ENCODE data around the gene MFSD2A.
"Not testable (repeated sequence)": the region's sequence is repeated elsewhere in the genome, so short reads cannot be mapped to it uniquely, and the experiment has no call there.

The MFSD2A gene

DNA sequence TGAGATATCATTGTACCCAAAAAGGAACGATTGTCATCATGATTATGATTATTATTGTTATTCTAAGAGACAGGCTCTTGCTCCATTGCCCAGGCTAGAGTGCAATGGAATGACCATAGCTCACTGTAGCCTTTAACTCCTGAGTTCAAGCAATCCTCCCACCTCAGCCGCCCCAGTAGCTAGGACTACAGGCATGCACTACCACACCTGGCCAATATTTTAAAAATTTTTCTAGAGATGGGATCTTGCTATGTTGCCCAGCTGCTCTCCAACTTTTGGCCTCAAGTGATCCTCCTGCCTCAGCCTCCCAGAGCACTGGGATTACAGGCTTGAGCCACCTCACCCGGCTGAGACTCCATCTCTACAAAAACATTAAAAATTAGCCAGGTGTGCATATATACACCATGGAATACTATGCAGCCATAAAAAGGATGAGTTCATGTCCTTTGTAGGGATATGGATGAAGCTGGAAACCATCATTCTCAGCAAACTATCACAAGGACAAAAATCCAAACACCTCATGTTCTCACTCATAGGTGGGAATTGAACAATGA lies 52.6 kb downstream of the MFSD2A start:
- not testable (repeated sequence) for DNase-seq

GRCh38 chr1:40011198-40011597 lies 56.3 kb downstream of the MFSD2A start:
- no peak for DNase-seq

DNA sequence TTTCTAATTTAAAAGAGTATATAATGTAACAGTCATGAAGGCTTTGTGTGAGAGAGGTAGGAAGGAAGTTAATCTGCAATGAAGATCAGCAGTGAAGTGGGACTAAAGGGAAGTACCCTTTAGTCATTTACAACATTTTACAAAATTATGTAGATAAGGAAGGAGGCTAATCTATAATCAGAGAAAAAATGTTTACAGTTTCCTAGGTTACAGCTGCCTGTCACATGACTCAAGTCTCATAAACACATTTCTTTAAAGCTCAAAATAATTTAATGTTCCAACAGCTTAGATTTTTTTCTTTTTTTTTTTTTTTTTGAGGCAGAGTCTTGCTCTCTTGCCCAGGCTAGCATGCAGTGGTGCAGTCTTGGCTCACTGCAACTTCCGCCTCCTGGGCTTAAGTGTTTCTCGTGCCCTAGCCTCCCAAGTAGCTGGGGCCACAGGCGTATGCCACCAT lies 59.3 kb downstream of the MFSD2A start:
- DNase-seq = no peak

- DNase-seq = no peak
Measured at GRCh38 chr1:40014812-40015594, 60.1 kb downstream of the MFSD2A start.

GRCh38 chr1:40017951-40018575 lies 63.1 kb downstream of the MFSD2A start:
- no peak for DNase-seq
